Prostate gland (tissue), 2 donors: ENCODE results near the gene COMT.

Source experiments
- CTCF ChIP-seq, 4 experiments: fragments of 200-600 bp in 2 of 4; fragments of 450-650 bp in 2 of 4; sonication (generic) in 2 of 4; IDR thresholded peaks; 1 replicate in 3 of 4; 2 replicates in 1 of 4; pipeline ENCODE4 v1.5.1; 2016 to 2019; ENCODE audit warnings: antibody characterized with exemption in 4 of 4, mild to moderate bottlenecking in 2 of 4, moderate library complexity in 2 of 4
- POLR2AphosphoS5 ChIP-seq: sonication (generic); formaldehyde crosslinking; IDR thresholded peaks from one replicate; pipeline ENCODE4 v1.6.1; 2017; ENCODE audit warnings: antibody characterized with exemption

DNA sequence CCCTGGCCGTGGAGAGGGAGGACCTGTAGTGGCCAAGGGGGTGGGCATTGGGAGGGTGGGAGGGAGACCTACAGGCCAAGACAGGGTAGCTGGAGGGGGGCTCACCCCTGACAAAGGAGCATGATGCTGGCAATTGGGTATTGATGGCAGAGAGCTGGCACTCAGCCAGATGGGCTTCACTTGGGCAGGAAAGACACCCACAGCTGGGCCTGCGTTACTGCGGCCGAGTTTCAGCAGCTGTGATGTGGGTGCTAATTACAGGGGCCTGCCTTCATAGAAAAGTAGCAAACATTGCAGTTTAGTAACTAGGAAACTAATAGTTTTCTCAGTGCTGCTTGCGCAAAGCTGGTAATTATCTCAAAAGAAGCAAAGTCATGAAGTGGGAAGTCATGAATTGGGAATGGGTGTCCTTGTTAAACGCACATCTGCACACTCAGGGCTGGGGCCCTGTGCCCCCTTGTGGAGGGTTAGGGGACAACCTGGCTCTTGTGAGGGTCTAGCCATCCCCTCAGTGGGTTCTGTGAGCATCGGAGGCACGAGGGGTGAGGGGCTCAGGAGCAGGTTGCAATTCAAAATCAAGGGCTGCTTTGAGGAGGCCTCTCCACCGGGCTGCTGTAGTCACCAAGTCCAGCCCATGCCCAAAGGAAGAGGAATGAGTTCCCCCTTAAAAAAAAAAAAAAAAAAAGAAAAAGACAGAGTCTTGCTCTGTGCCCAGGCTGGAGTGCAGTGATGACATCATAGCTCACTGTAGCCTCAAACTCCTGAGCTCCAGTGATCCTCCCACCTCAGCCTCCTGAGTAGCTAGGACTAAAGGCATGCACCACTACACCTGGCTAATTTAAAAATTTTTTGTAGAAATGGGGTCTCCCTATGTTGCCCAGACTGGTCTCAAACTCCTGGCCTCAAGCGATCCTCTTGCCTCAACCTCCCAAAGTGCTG is 24.5 kb downstream of the COMT start:
- peak in 1 of 4 experiments; percentile 15 for TF ChIP-seq CTCF (IDR thresholded peaks at IDR 0.05)
- TF ChIP-seq POLR2AphosphoS5: no peak
